UCSD-AML1 (cell line): ENCODE data around the gene TTI1.
A peak's percentile ranks its signal among the peaks of the same experiment; 100 is the strongest.
"Not testable (repeated sequence)": the region's sequence is repeated elsewhere in the genome, so short reads cannot be mapped to it uniquely, and the experiment has no call there.

Experiments used
- DNase-seq: peaks from one replicate; lab custom pipeline; 2025; ENCODE audit not compliant: unreplicated experiment; lab: John Stamatoyannopoulos, UW

Gene TTI1

GRCh38 chr20:38012332-38012731 is 20.9 kb downstream of the TTI1 start:
- no peak for DNase-seq

- no peak for DNase-seq
These were observed 21.6 kb downstream of the TTI1 start for GRCh38 chr20:38011696-38012095.

GRCh38 chr20:38009416-38009815 is 23.8 kb downstream of the TTI1 start:
- not testable (repeated sequence) for DNase-seq

- DNase-seq, result no peak
These were observed 24.9 kb downstream of the TTI1 start for GRCh38 chr20:38008233-38008944.

GRCh38 chr20:38007526-38007925 is 25.7 kb downstream of the TTI1 start:
- DNase-seq, result no peak

GRCh38 chr20:38005903-38006302 is 27.4 kb downstream of the TTI1 start:
- no peak for DNase-seq

- no peak for DNase-seq
These were observed 28.8 kb downstream of the TTI1 start for GRCh38 chr20:38004416-38004815.

GRCh38 chr20:38002422-38002821 is 30.8 kb downstream of the TTI1 start:
- no peak for DNase-seq

- no peak for DNase-seq
These were observed 31.3 kb downstream of the TTI1 start for GRCh38 chr20:38001981-38002380.

- no peak for DNase-seq
These were observed 31.9 kb downstream of the TTI1 start for GRCh38 chr20:38001173-38001875.

GRCh38 chr20:38000293-38000692 is 33.0 kb downstream of the TTI1 start:
- no peak for DNase-seq

GRCh38 chr20:37999526-38000263 is 33.6 kb downstream of the TTI1 start:
- DNase-seq, result no peak

GRCh38 chr20:37997516-37997915 is 35.7 kb downstream of the TTI1 start:
- no peak for DNase-seq

GRCh38 chr20:37995856-37996605 is 37.2 kb downstream of the TTI1 start:
- DNase-seq, result no peak

- DNase-seq, result no peak
These were observed 38.7 kb downstream of the TTI1 start for GRCh38 chr20:37994512-37994911.

- no peak for DNase-seq
These were observed 40.4 kb downstream of the TTI1 start for GRCh38 chr20:37992802-37993409.

GRCh38 chr20:37991908-37992307 is 41.3 kb downstream of the TTI1 start:
- no peak for DNase-seq

- DNase-seq, result no peak
These were observed 41.9 kb downstream of the TTI1 start for GRCh38 chr20:37991157-37991866.

GRCh38 chr20:37990571-37991151 is 42.6 kb downstream of the TTI1 start:
- peak; percentile 51 for DNase-seq
